Measurements from ENCODE around the gene ADAMTS2.

Gene ADAMTS2

DNA sequence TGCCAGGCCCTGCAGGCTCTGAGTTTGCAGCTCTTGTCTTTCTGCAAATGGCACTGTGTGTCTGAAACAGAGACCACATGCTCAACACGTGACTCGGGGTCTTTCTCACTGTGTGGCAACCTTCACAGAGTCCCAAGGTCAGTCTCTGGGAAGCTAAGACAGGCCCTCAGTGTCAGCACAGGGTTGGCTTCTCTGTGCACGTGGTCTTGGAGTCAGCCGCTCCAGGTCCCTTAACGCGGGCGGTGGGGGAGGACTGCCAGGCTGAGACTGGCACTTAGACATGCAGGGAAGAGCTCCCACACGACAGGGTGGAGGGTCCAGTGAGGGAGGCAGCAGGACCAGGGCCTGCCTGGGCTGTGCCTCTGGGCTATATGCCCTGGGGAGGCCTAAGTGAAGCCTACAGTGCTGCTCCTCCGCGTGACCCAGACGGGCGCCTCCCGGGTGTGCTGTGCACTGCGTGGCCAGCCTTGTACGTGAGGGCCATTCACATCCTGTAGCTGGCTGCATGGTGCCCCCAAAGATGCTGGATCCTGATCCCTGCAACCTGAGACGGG, 76.8 kb downstream of the ADAMTS2 start:
- H2BK120ac ChIP-seq (ENCODE audit: low read depth, low read length): no peak overlapping the region
- H3K9ac ChIP-seq (ENCODE audit: low read length): peak overlapping the region; percentile 79
- H2BK12ac ChIP-seq (ENCODE audit: low read length in 2 of 2): peak overlapping the region in 1 of 2 experiments; percentile 72
- no peak overlapping the region for H2BK5ac ChIP-seq (ENCODE audit: low read depth, low read length, poor library complexity, severe bottlenecking)
- no peaks in the 10 kb centered on the region for H3K9me3 ChIP-seq (ENCODE audit: control insufficient read depth, low read length)
- WGBS: 90% methylated on average over 16 of the region's 16 CpGs
- no peak overlapping the region for H3K4me2 ChIP-seq (ENCODE audit: low read length, poor library complexity, severe bottlenecking)
- H3K36me3 ChIP-seq (ENCODE audit: control insufficient read depth in 1 of 2, insufficient read depth in 2 of 2, low read depth in 1 of 2, low read length in 2 of 2): peaks cover 0 to 14% of the 10 kb centered on the region in 2 experiments
- H3K23ac ChIP-seq (ENCODE audit: low read length in 2 of 2): no peak overlapping the region
- H2AFZ ChIP-seq (ENCODE audit: low read depth, low read length): no peak overlapping the region
- H3K4me3 ChIP-seq (ENCODE audit: insufficient read depth in 1 of 2, low read depth in 1 of 2, low read length in 2 of 2): peak overlapping the region in 1 of 2 experiments; percentile 34
- H3K27ac ChIP-seq (ENCODE audit: low read length, poor library complexity, severe bottlenecking): no peak overlapping the region
- H3K14ac ChIP-seq (ENCODE audit: low read length in 2 of 2): peak overlapping the region in 1 of 2 experiments; percentile 3
- H3K79me1 ChIP-seq (replicated peaks; ENCODE audit: low read length, poor library complexity, severe bottlenecking): no peaks in the 10 kb centered on the region
- H3K4me1 ChIP-seq (ENCODE audit: control insufficient read depth, insufficient read depth, low read depth, low read length): peaks cover 25% of the 10 kb centered on the region
- H4K8ac ChIP-seq (ENCODE audit: low read length): no peak overlapping the region
- no peaks in the 10 kb centered on the region for H3K27me3 ChIP-seq (ENCODE audit: control insufficient read depth in 1 of 2, insufficient read depth in 1 of 2, low read length in 2 of 2)
- no peak overlapping the region for H3K4ac ChIP-seq (ENCODE audit: low read depth in 1 of 2, low read length in 2 of 2)
- H2BK15ac ChIP-seq (ENCODE audit: low read depth, poor library complexity, severe bottlenecking): no peak overlapping the region
- H4K91ac ChIP-seq (ENCODE audit: low read length): peak overlapping the region; percentile 88
- H3K18ac ChIP-seq (ENCODE audit: low read depth in 1 of 2, low read length in 2 of 2): peak overlapping the region; percentile 0 to 35
- no peak overlapping the region for H2AK5ac ChIP-seq (ENCODE audit: low read length, severe bottlenecking)
- DNase-seq: no peak

DNA sequence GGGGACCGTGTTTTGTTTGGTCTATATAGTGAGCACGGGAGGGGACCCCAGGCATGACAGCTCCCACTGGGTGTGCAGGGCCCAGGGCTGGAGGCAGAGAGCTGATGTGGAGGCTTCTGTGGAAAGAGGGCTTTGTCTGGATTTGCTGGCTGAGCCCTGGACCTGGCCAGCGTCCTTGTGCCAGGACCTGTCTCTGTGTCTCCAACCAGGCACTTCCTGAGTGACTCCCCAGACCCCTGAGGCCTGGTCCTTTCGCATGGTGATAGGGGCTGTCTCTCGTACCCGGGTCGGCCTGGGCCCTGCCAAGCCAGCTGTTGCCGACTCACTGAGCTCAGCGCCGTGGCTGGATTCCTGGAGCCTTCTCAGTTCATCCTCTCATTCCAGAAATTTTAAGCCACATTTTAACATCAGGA, 77.6 kb downstream of the ADAMTS2 start:
- peak overlapping the region; percentile 9 to 83 for H3K4ac ChIP-seq (ENCODE audit: low read depth in 1 of 2, low read length in 2 of 2)
- H3K79me1 ChIP-seq (replicated peaks; ENCODE audit: low read length, poor library complexity, severe bottlenecking): no peaks in the 10 kb centered on the region
- peak overlapping the region in 1 of 2 experiments; percentile 51 for H3K4me3 ChIP-seq (ENCODE audit: insufficient read depth in 1 of 2, low read depth in 1 of 2, low read length in 2 of 2)
- no peak overlapping the region for H3K23ac ChIP-seq (ENCODE audit: low read length in 2 of 2)
- peak overlapping the region; percentile 39 for H2BK15ac ChIP-seq (ENCODE audit: low read depth, poor library complexity, severe bottlenecking)
- H3K14ac ChIP-seq (ENCODE audit: low read length in 2 of 2): no peak overlapping the region
- H3K18ac ChIP-seq (ENCODE audit: low read depth in 1 of 2, low read length in 2 of 2): peak overlapping the region; percentile 26 to 95
- H3K4me1 ChIP-seq (ENCODE audit: control insufficient read depth, insufficient read depth, low read depth, low read length): peaks cover 22% of the 10 kb centered on the region
- H3K9ac ChIP-seq (ENCODE audit: low read length): peak overlapping the region; percentile 79
- H3K27me3 ChIP-seq (ENCODE audit: control insufficient read depth in 1 of 2, insufficient read depth in 1 of 2, low read length in 2 of 2): no peaks in the 10 kb centered on the region
- no peak overlapping the region for H2BK5ac ChIP-seq (ENCODE audit: low read depth, low read length, poor library complexity, severe bottlenecking)
- H3K36me3 ChIP-seq (ENCODE audit: control insufficient read depth in 1 of 2, insufficient read depth in 2 of 2, low read depth in 1 of 2, low read length in 2 of 2): peaks cover 0 to 14% of the 10 kb centered on the region in 2 experiments
- DNase-seq: no peak
- peak overlapping the region; percentile 56 for H4K8ac ChIP-seq (ENCODE audit: low read length)
- H3K9me3 ChIP-seq (ENCODE audit: control insufficient read depth, low read length): no peaks in the 10 kb centered on the region
- H4K91ac ChIP-seq (ENCODE audit: low read length): peak overlapping the region; percentile 77
- H2AFZ ChIP-seq (ENCODE audit: low read depth, low read length): no peak overlapping the region
- H2AK5ac ChIP-seq (ENCODE audit: low read length, severe bottlenecking): no peak overlapping the region
- H3K27ac ChIP-seq (ENCODE audit: low read length, poor library complexity, severe bottlenecking): no peak overlapping the region
- peak overlapping the region; percentile 87 to 98 for H2BK12ac ChIP-seq (ENCODE audit: low read length in 2 of 2)
- no peak overlapping the region for H3K4me2 ChIP-seq (ENCODE audit: low read length, poor library complexity, severe bottlenecking)
- WGBS: 92% methylated on average over 10 of the region's 10 CpGs
- H2BK120ac ChIP-seq (ENCODE audit: low read depth, low read length): no peak overlapping the region

DNA sequence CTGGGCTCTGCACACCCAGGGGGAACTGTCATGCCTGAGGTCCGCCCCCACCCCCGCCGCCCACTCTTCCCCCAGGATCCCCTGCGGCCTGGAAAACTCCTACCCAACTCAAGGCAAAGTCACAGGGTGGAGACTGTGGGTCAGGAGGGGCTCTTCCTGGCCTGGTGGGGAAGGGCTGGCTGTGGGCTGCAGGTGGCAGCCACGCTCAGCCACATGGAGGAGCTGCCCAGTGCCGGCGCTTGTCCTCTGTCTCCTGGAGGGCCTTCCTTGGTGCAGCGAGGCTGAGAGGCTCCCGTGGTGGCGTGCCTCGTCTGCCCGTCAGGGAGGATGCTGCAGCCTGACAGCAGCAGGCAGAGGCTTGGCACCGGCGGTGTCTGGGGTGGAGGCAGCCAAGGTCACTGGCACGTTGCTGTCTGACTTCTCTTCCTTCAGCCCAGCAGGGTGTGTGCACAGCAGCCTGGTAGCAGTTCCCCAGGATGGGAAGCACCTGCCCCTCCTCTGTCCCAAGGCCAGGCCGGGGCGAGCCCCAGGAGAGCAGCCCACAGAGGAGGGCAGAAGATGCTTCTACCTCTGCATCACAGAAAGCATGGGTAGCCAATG, 78.1 kb downstream of the ADAMTS2 start:
- Histone ChIP-seq H2BK5ac (ENCODE audit: low read depth, low read length, poor library complexity, severe bottlenecking) (no peak overlapping the region), H2AFZ (ENCODE audit: low read depth, low read length) (no peak overlapping the region), H3K36me3 (ENCODE audit: control insufficient read depth in 1 of 2, insufficient read depth in 2 of 2, low read depth in 1 of 2, low read length in 2 of 2) (peaks cover 0 to 11% of the 10 kb centered on the region in 2 experiments), H4K8ac (ENCODE audit: low read length) (peak overlapping the region; percentile 46), H3K27me3 (ENCODE audit: control insufficient read depth in 1 of 2, insufficient read depth in 1 of 2, low read length in 2 of 2) (no peaks in the 10 kb centered on the region), H3K4me1 (ENCODE audit: control insufficient read depth, insufficient read depth, low read depth, low read length) (peaks cover 22% of the 10 kb centered on the region), H2AK5ac (ENCODE audit: low read length, severe bottlenecking) (no peak overlapping the region), H3K14ac (ENCODE audit: low read length in 2 of 2) (peak overlapping the region in 1 of 2 experiments; percentile 95), H3K18ac (ENCODE audit: low read depth in 1 of 2, low read length in 2 of 2) (peak overlapping the region; percentile 85 to 95), H2BK12ac (ENCODE audit: low read length in 2 of 2) (peak overlapping the region; percentile 87 to 100), H3K4me3 (ENCODE audit: insufficient read depth in 1 of 2, low read depth in 1 of 2, low read length in 2 of 2) (peak overlapping the region in 1 of 2 experiments; percentile 51), H3K9ac (ENCODE audit: low read length) (peak overlapping the region; percentile 79), H2BK120ac (ENCODE audit: low read depth, low read length) (peak overlapping the region; percentile 77), H3K79me1 (replicated peaks; ENCODE audit: low read length, poor library complexity, severe bottlenecking) (no peaks in the 10 kb centered on the region), H3K27ac (ENCODE audit: low read length, poor library complexity, severe bottlenecking) (no peak overlapping the region), H3K23ac (ENCODE audit: low read length in 2 of 2) (peak overlapping the region in 1 of 2 experiments; percentile 26), H4K91ac (ENCODE audit: low read length) (peak overlapping the region; percentile 77), H2BK15ac (ENCODE audit: low read depth, poor library complexity, severe bottlenecking) (peak overlapping the region; percentile 39), H3K9me3 (ENCODE audit: control insufficient read depth, low read length) (no peaks in the 10 kb centered on the region), H3K4me2 (ENCODE audit: low read length, poor library complexity, severe bottlenecking) (no peak overlapping the region), H3K4ac (ENCODE audit: low read depth in 1 of 2, low read length in 2 of 2) (peak overlapping the region; percentile 83 to 89)
- 95% methylated on average over 14 of the region's 17 CpGs for WGBS
- DNase-seq: no peak

DNA sequence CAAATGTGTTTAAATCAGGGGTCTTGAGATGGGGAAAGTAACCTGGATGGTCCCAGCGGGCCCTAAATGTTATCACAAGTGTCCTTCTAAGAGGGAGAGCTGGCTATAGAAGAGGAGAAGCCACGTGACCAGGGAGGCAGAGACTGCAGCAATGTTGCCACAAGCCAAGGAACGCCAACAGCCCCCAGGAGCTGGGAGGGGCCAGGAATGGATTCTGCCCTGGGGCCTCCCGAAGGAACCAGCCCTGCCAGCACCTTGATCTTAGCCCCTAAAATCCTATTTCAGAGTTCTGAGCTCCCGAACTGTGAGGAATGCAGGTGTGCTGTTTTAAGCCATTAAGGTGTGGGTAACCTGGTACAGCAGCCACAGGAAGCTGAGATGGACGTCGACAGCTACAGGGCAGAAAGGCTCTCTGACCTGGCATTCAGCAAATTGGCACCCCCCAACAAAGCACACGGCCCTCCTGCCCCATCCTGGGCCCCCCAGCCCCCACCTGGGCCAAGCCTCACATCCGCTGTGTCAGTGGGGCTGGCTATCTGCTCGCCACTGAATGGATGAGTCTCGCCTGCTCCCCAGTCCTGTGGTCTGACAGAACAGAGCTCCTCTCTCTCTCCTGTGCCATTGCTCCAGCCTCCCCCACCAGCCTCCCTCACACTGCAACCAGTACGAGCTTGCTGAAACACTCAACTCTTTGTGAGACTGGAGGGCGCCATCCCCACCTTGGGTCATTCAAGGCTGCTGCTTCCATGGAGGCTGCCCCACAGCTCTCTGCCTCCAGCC, 78.8 kb downstream of the ADAMTS2 start:
- no peak for DNase-seq
- H3K79me1 ChIP-seq (replicated peaks; ENCODE audit: low read length, poor library complexity, severe bottlenecking): no peaks in the 10 kb centered on the region
- peak overlapping the region; percentile 36 for H2AFZ ChIP-seq (ENCODE audit: low read depth, low read length)

More for the DNA sequence above, 78.8 kb downstream of the ADAMTS2 start:
- H2BK12ac ChIP-seq (ENCODE audit: low read length in 2 of 2): peak overlapping the region; percentile 75 to 100
- H3K18ac ChIP-seq (ENCODE audit: low read depth in 1 of 2, low read length in 2 of 2): peak overlapping the region; percentile 85 to 95
- H4K8ac ChIP-seq (ENCODE audit: low read length): peak overlapping the region; percentile 87
- no peak overlapping the region for H2AK5ac ChIP-seq (ENCODE audit: low read length, severe bottlenecking)
- no peaks in the 10 kb centered on the region for H3K9me3 ChIP-seq (ENCODE audit: control insufficient read depth, low read length)
- H3K9ac ChIP-seq (ENCODE audit: low read length): peak overlapping the region; percentile 79
- peaks cover 22% of the 10 kb centered on the region for H3K4me1 ChIP-seq (ENCODE audit: control insufficient read depth, insufficient read depth, low read depth, low read length)
- H3K27ac ChIP-seq (ENCODE audit: low read length, poor library complexity, severe bottlenecking): no peak overlapping the region
- no peaks in the 10 kb centered on the region for H3K27me3 ChIP-seq (ENCODE audit: control insufficient read depth in 1 of 2, insufficient read depth in 1 of 2, low read length in 2 of 2)
- no peak overlapping the region for H3K4me2 ChIP-seq (ENCODE audit: low read length, poor library complexity, severe bottlenecking)
- 88% methylated on average over 11 of the region's 13 CpGs for WGBS
- H3K23ac ChIP-seq (ENCODE audit: low read length in 2 of 2): peak overlapping the region in 1 of 2 experiments; percentile 26
- peak overlapping the region; percentile 77 for H4K91ac ChIP-seq (ENCODE audit: low read length)
- no peak overlapping the region for H2BK5ac ChIP-seq (ENCODE audit: low read depth, low read length, poor library complexity, severe bottlenecking)
- peak overlapping the region; percentile 49 to 89 for H3K4ac ChIP-seq (ENCODE audit: low read depth in 1 of 2, low read length in 2 of 2)
- peak overlapping the region; percentile 77 for H2BK120ac ChIP-seq (ENCODE audit: low read depth, low read length)
- peak overlapping the region in 1 of 2 experiments; percentile 46 for H3K4me3 ChIP-seq (ENCODE audit: insufficient read depth in 1 of 2, low read depth in 1 of 2, low read length in 2 of 2)
- peak overlapping the region; percentile 82 for H2BK15ac ChIP-seq (ENCODE audit: low read depth, poor library complexity, severe bottlenecking)
- H3K36me3 ChIP-seq (ENCODE audit: control insufficient read depth in 1 of 2, insufficient read depth in 2 of 2, low read depth in 1 of 2, low read length in 2 of 2): peaks cover 0 to 7% of the 10 kb centered on the region in 2 experiments
- H3K14ac ChIP-seq (ENCODE audit: low read length in 2 of 2): peak overlapping the region in 1 of 2 experiments; percentile 95
